HFFc6 (cell line): ENCODE data around the gene GOLGA2. TPM values are rescaled to one million over a fixed set of nuclear protein-coding genes. Genes with fewer than 3 reads are reported as not detected.

ENCODE experiments used
- DNase-seq: peaks from one replicate; pipeline ENCODE4 v3.0.0-alpha.2; 2018
- H3K27ac Mint-ChIP-seq: 2 replicates; pipeline ENCODE4 v1.8.0; 2020; ENCODE audit warnings: mild to moderate bottlenecking, mixed read lengths
- H3K27me3 Mint-ChIP-seq: 2 replicates; pipeline ENCODE4 v1.8.0; 2021; ENCODE audit warnings: mild to moderate bottlenecking, moderate library complexity, mixed read lengths; ENCODE audit not compliant: insufficient read depth
- H3K36me3 Mint-ChIP-seq: 2 replicates; pipeline ENCODE4 v1.8.0; 2021; ENCODE audit warnings: low read depth, mixed read lengths
- H3K4me1 Mint-ChIP-seq: 2 replicates; pipeline ENCODE4 v1.8.0; 2020; ENCODE audit warnings: low read depth, mixed read lengths
- H3K4me3 Mint-ChIP-seq: 2 replicates; pipeline ENCODE4 v1.8.0; 2020; ENCODE audit warnings: mild to moderate bottlenecking, moderate library complexity, mixed read lengths
- H3K9me3 Mint-ChIP-seq: 2 replicates; pipeline ENCODE4 v1.8.0; 2020; ENCODE audit warnings: mild to moderate bottlenecking, mixed read lengths
- microRNA-seq: library from miRNA; unstranded; fragments of <30 nt; microRNA quantifications from one replicate; pipeline ENCODE4, GENCODE V29; 2019
- total RNA-seq, 6 experiments: library from RNA; stranded (reverse); fragmentation: NEBNext Ultra II Directional; extraction: Animal tissue kit (Norgen Biotek cat#: 25700); gene quantifications; 2 replicates in 1 of 6; 3 replicates in 5 of 6; pipeline ENCODE4 v1.2.3, GENCODE V29; 2021
- TF ChIP-seq, protein P1 (sequence below): fragments of 200-600 bp; sonication (generic); IDR thresholded peaks from 2 replicates; pipeline ENCODE4 v1.5.0; 2021; ENCODE audit warnings: antibody characterized with exemption, mild to moderate bottlenecking

The GOLGA2 gene
- total RNA-seq, 6 experiments from 2014 or later = 142 to 167 (median 156) TPM

GRCh38 chr9:128208946-128209669 is 66.7 kb downstream of the GOLGA2 start:
- Mint-ChIP-seq H3K4me3 (no peak overlapping the region), H3K27me3 (no peaks in the 10 kb centered on the region), H3K36me3 (no peaks in the 10 kb centered on the region), H3K4me1 (peaks cover 39% of the 10 kb centered on the region), H3K9me3 (no peaks in the 10 kb centered on the region), H3K27ac (no peak overlapping the region)
- no peak for DNase-seq
- TF ChIP-seq, protein P1, sequence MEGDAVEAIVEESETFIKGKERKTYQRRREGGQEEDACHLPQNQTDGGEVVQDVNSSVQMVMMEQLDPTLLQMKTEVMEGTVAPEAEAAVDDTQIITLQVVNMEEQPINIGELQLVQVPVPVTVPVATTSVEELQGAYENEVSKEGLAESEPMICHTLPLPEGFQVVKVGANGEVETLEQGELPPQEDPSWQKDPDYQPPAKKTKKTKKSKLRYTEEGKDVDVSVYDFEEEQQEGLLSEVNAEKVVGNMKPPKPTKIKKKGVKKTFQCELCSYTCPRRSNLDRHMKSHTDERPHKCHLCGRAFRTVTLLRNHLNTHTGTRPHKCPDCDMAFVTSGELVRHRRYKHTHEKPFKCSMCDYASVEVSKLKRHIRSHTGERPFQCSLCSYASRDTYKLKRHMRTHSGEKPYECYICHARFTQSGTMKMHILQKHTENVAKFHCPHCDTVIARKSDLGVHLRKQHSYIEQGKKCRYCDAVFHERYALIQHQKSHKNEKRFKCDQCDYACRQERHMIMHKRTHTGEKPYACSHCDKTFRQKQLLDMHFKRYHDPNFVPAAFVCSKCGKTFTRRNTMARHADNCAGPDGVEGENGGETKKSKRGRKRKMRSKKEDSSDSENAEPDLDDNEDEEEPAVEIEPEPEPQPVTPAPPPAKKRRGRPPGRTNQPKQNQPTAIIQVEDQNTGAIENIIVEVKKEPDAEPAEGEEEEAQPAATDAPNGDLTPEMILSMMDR = no peak

DNA sequence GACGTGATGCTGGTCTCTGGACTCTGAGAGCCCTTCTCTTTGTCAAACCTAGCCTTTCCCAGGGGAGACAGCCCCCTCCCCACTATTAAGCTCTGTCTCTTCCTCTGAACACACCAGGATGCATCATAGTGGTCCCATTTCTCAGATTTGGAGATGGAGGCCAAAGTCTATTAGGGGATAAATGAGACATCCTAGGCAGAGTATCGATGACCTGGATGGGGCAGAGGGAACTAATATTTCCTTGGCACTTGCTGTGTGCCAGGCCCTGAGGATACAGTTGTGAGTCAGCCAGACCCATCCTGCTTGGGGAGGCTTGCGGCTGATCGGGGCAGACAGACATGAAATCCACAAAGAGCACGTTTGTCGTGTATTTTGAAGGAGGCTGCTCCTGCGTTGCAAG is 67.4 kb downstream of the GOLGA2 start:
- no peaks in the 10 kb centered on the region for H3K27me3 Mint-ChIP-seq
- H3K36me3 Mint-ChIP-seq = no peaks in the 10 kb centered on the region
- TF ChIP-seq, protein P1 = no peak
- H3K4me3 Mint-ChIP-seq = no peak overlapping the region
- H3K9me3 Mint-ChIP-seq = no peaks in the 10 kb centered on the region
- no peak for DNase-seq
- H3K27ac Mint-ChIP-seq = no peak overlapping the region
- peaks cover 40% of the 10 kb centered on the region for H3K4me1 Mint-ChIP-seq

GRCh38 chr9:128206916-128207910 is 68.6 kb downstream of the GOLGA2 start:
- Mint-ChIP-seq H3K4me3 (no peak overlapping the region), H3K9me3 (no peaks in the 10 kb centered on the region), H3K4me1 (peaks cover 46% of the 10 kb centered on the region), H3K27ac (no peak overlapping the region), H3K36me3 (no peaks in the 10 kb centered on the region), H3K27me3 (no peaks in the 10 kb centered on the region)
- no peak for DNase-seq
- TF ChIP-seq, protein P1 = no peak

DNA sequence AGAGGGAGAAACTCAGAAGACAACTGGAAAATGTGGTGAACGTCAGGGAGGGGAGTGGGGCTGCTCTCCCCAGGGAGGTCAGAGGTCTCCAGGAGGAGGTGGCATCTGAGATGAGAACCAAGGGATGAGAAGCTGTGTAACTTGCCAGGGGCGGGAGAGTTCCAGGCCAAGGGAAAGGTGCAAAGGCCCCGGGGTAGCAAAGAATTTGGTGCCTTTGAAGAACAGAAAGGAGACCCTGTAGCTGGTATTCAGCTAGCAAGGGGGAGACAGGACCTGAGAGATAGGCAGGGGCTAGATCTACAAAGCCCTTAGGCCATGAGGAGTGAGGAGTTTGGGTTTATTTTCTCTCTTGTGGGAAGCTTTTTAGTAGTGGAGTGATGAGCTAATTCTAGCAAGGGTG is 69.3 kb downstream of the GOLGA2 start:
- peaks cover 46% of the 10 kb centered on the region for H3K4me1 Mint-ChIP-seq
- no peaks in the 10 kb centered on the region for H3K27me3 Mint-ChIP-seq
- peak overlapping the region; percentile 2; the same call in 1 of the 2 replicates for H3K27ac Mint-ChIP-seq
- no peak overlapping the region for H3K4me3 Mint-ChIP-seq
- H3K9me3 Mint-ChIP-seq = no peaks in the 10 kb centered on the region; the same call in 1 of the 2 replicates
- TF ChIP-seq, protein P1 = no peak
- no peak for DNase-seq
- H3K36me3 Mint-ChIP-seq = peaks cover 5% of the 10 kb centered on the region; the same call in 1 of the 2 replicates

Small RNA genes lying within 50 kb of the gene (microRNA-seq; reads per million reads assigned to microRNA genes)
- gene MIR199B = 1,186 reads per million, percentile 75 among the genes with 10 or more reads in this experiment
- 10.0 reads per million, percentile 8 among the genes with 10 or more reads in this experiment for gene MIR3154

Other genes with a start within 250 kb of the GOLGA2 start
- gene NAIF1, start 208.7 kb downstream of the GOLGA2 start, total RNA-seq = 10 to 100 TPM in 3 of 6 experiments, 1 to 10 TPM in 3; 8.7 to 11.5 (median 9.8) TPM
- 10 to 100 TPM; 16.5 to 20.7 (median 18.4) TPM for gene SLC25A25, start 207.8 kb downstream of the GOLGA2 start, total RNA-seq
- 10 to 100 TPM; 68.5 to 82.8 (median 70.6) TPM for gene PTGES2, start 148.3 kb downstream of the GOLGA2 start, total RNA-seq
- not detected for gene LCN2, start 126.6 kb downstream of the GOLGA2 start, total RNA-seq
- gene BBLN, start 115.7 kb downstream of the GOLGA2 start, total RNA-seq = 10 to 100 TPM; 45.7 to 63.2 (median 50.5) TPM
- 100 to 1,000 TPM; 119 to 168 (median 148) TPM for gene CIZ1, start 84.4 kb downstream of the GOLGA2 start, total RNA-seq
- gene DNM1, start 72.6 kb downstream of the GOLGA2 start, total RNA-seq = 10 to 100 TPM; 17.4 to 38.2 (median 32.7) TPM
- 10 to 100 TPM; 40.7 to 46.7 (median 41.9) TPM for gene SWI5, start 269 bp upstream of the GOLGA2 start, total RNA-seq
- 10 to 100 TPM; 27.0 to 38.5 (median 34.3) TPM for gene TRUB2, start 46.4 kb upstream of the GOLGA2 start, total RNA-seq
- gene COQ4, start 46.8 kb upstream of the GOLGA2 start, total RNA-seq = 10 to 100 TPM; 29.8 to 33.3 (median 31.3) TPM
- 10 to 100 TPM; 21.1 to 31.1 (median 23.2) TPM for gene SLC27A4, start 64.5 kb upstream of the GOLGA2 start, total RNA-seq
- 10 to 100 TPM; 63.8 to 75.5 (median 70.2) TPM for gene URM1, start 95.4 kb upstream of the GOLGA2 start, total RNA-seq
- gene CERCAM, start 144.8 kb upstream of the GOLGA2 start, total RNA-seq = 100 to 1,000 TPM; 125 to 172 (median 136) TPM
- 10 to 100 TPM; 29.5 to 40.8 (median 36.9) TPM for gene ODF2, start 180.0 kb upstream of the GOLGA2 start, total RNA-seq
- gene GLE1, start 228.7 kb upstream of the GOLGA2 start, total RNA-seq = 10 to 100 TPM; 22.2 to 26.7 (median 24.7) TPM